GM12801 (cell line): Measurements from ENCODE around the gene GTPBP8.

Experiments used
- TF ChIP-seq, protein P1 (sequence below): IDR thresholded peaks from one replicate; pipeline ENCODE4 v1.5.1; 2011; ENCODE audit warnings: control low read depth; ENCODE audit not compliant: insufficient read length; ENCODE audit errors: extremely low read depth

The GTPBP8 gene

DNA sequence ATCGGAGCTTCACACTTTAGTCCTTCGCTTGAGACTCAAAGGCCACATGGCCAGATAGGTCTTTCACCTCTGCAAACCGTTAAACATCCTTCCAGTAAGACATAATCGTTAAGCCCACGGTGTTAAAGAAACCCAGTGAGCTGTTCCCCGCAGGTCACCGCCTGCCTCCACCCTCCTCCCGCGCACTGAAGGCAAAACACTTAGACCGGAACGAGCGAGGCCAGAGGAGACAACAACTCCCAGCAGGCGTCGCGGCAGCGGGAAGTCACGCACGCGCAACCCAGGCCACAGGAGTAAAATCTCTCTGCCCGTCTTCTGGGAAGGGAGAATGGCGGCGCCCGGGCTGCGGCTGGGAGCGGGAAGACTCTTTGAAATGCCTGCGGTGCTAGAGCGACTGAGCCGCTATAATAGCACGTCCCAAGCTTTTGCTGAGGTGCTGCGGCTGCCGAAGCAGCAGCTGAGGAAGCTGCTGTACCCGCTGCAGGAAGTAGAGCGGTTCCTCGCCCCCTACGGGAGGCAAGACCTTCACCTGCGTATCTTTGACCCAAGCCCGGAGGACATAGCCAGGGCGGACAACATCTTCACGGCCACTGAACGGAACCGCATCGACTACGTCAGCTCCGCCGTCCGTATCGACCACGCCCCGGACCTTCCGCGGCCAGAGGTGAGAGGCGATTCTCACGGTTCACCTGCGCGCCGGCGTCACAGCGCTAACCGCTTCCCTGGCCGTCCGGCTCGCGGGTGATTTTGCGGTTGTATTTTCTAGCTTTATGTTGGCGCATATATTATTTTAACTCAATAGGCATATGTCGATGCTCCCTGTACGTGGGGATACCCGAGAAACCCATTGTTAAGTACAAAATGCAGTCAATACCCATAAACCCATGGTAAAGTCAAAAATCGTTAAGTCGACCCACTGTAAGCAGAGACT is at the start of gene GTPBP8:
GTPBP8 (plus strand) TSS at position 313 of the 931 bp plus-strand sequence; CDS start at position 329, 16 bp downstream.
- TF ChIP-seq, protein P1, sequence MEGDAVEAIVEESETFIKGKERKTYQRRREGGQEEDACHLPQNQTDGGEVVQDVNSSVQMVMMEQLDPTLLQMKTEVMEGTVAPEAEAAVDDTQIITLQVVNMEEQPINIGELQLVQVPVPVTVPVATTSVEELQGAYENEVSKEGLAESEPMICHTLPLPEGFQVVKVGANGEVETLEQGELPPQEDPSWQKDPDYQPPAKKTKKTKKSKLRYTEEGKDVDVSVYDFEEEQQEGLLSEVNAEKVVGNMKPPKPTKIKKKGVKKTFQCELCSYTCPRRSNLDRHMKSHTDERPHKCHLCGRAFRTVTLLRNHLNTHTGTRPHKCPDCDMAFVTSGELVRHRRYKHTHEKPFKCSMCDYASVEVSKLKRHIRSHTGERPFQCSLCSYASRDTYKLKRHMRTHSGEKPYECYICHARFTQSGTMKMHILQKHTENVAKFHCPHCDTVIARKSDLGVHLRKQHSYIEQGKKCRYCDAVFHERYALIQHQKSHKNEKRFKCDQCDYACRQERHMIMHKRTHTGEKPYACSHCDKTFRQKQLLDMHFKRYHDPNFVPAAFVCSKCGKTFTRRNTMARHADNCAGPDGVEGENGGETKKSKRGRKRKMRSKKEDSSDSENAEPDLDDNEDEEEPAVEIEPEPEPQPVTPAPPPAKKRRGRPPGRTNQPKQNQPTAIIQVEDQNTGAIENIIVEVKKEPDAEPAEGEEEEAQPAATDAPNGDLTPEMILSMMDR: no peak

DNA sequence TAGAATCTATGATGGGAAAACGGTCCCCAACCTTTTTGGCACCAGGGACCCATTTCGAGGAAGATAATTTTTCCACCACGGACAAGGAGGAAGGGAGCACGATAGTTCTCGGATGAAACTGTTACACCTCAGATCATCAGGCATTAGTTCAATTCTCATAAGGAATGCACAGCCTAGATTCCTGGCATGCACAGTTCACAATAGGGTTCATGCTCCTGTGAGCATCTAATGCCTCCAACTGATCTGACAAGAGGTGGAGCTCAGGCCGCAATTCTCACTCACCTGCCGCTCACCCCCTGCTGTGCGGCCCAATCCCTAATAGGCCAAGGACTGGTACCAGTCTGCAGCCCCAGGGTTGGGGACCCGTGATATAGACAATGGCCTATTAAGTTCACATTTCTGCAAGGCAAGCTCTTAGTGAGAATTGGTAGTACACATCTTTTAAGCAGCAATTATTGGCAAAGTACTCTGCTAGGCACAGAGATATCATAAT is 42.4 kb upstream of the GTPBP8 start:
- TF ChIP-seq, protein P1: no peak

DNA sequence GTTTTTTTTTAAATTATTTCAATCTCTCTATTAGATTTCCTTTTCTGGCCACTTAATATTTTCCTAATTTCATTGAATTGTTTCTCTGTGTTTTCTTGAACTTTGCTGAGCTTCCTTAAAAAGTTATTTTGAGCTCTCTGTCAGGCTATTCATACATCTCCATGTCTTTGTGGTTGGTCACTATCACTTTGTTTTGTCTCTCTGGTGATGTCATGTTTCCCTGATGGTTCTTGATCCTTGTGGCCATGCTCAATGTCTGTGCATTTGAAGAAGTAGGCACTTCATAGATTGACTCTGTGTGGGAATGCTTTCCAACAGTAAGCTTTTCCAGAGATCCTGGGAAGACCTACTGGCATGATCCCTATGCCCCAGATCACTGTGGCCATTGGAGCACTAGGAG is 34.4 kb upstream of the GTPBP8 start:
- TF ChIP-seq, protein P1: no peak

DNA sequence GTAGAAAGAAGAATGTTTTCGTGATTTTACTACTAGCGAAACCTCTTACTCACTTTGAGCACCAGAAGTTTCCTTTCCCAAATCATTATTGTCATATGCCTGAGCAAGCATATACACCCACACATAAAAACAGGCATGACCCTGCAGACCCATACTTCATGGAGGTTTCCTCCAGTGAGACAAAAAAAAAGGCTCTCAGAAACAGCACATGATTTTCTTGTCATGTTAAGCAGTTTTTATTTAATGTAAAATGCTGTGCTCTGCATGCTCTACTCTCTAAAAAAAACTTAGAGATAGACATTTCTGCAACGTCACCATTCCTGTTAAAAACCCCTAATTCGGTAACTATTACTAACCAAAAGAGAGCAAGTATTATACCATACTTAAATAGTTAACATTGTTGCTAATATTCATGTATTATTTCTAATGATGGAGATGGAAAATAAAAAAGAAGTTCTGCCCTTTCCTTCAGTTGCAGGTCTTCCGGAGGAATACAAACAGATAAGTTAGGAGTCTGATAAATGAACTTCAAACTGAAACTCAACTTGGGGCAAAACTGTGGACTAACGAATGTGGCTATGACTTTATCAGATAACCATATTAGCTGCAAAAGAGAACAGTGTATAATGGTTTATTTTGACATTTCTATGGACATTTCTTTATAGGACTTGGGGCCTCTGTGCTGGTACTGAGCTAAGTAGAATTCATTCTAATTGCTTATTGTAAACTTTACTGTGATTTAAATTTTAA is 31.8 kb upstream of the GTPBP8 start:
- TF ChIP-seq, protein P1: no peak

DNA sequence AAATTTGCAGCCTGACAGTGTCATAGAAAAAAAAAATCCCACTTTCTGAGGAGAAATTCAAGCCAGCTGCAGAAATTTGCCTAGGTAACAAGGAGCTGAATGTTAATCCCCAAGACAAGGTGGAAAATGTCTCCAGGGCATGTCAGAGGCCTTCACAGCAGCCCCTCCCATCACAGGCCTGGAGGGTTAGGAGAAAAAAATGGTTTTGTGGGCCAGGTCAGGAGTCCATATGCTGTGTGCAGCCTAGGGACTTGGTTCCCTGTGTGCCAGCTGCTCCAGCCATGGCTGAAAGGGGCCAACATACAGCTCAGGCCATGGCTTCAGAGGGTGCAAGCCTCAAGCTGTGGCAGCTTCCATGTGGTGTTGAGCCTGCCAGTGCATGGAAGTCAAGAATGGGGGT is 27.1 kb upstream of the GTPBP8 start:
- TF ChIP-seq, protein P1: no peak

DNA sequence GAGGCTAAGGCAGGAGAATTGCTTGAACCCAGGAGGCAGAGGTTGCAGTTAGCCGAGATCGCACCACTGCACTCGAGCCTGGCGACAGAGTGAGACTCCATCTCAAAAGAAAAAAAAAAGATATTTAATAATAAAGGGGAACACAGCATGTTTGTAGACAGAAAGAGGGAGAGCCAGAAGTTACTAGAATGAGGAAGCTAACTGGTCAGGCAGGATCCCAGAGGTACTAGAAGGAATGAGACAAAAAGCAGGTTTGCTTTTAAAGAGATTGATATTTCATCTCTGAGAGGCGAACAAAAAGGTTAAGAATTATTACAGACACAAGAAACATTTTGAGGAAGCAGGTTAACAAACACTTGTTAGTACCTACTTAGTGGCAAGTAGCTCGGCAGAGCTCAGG is 25.1 kb upstream of the GTPBP8 start:
- TF ChIP-seq, protein P1: no peak

DNA sequence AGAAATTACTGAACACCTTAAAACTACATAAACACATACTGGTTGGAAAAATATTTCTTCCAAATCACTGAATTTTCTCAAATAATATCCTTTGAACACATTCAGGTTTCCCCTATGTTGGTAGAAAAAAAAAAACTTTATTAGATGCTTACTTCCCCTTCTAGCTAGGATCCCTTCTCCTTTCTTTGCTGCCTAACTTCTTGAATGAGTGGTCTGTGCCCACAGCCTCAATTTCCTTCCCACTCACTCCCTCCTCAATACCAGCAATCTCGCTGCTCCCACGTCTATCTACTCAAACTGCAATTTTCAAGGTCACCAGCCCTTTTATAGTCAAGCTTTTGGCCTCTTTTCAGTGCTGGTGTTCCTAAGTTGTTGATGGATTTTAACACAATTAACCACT is 24.2 kb upstream of the GTPBP8 start:
- TF ChIP-seq, protein P1: no peak
